ENCODE results near the gene FABP6.

GRCh38 chr5:160186480-160186879 is 42.8 kb upstream of the FABP6 start:
- TF ChIP-seq POLR2A (IDR thresholded peaks at IDR 0.05; ENCODE audit: low read length), result no peak
- TF ChIP-seq GATA1 (IDR thresholded peaks at IDR 0.05; ENCODE audit: low read depth, low read length), result no peak
